Smooth muscle cell (in vitro differentiated cells): ENCODE results near the gene OPCML. TPM values are rescaled to one million over a fixed set of nuclear protein-coding genes. Genes with fewer than 3 reads are reported as not detected.

Experiments used
- DNase-seq: peaks from one replicate; lab custom pipeline; 2025; ENCODE audit not compliant: unreplicated experiment; lab: John Stamatoyannopoulos, UW
- H2AFZ ChIP-seq: fragments of 200-600 bp; sonication (generic); 2 replicates; pipeline ENCODE4 v1.6.0; 2016; ENCODE audit warnings: antibody characterized with exemption, low read depth, mild to moderate bottlenecking
- H3F3A ChIP-seq: fragments of 200-600 bp; sonication (generic); 2 replicates; pipeline ENCODE4 v1.6.0; 2017; ENCODE audit warnings: antibody characterized with exemption, low read depth
- H3K27ac ChIP-seq: fragments of 200-600 bp; sonication (generic); 2 replicates; pipeline ENCODE4 v1.5.1; 2016; ENCODE audit warnings: low read depth, mild to moderate bottlenecking
- H3K27me3 ChIP-seq: fragments of 200-600 bp; sonication (generic); 2 replicates; pipeline ENCODE4 v1.6.1; 2016; ENCODE audit warnings: low read depth, mild to moderate bottlenecking
- H3K36me3 ChIP-seq: fragments of 200-600 bp; sonication (generic); 2 replicates; pipeline ENCODE4 v1.5.1; 2016; ENCODE audit warnings: low read depth
- H3K4me1 ChIP-seq: fragments of 200-600 bp; sonication (generic); 2 replicates; pipeline ENCODE4 v1.5.1; 2016; ENCODE audit warnings: low read depth
- H3K4me2 ChIP-seq: fragments of 200-600 bp; sonication (generic); 2 replicates; pipeline ENCODE4 v1.6.0; 2016; ENCODE audit warnings: mild to moderate bottlenecking
- H3K4me3 ChIP-seq: fragments of 200-600 bp; sonication (generic); 2 replicates; pipeline ENCODE4 v1.5.1; 2016; ENCODE audit warnings: mild to moderate bottlenecking
- H3K79me2 ChIP-seq: fragments of 200-600 bp; sonication (generic); 2 replicates; pipeline ENCODE4 v1.6.0; 2016; ENCODE audit warnings: low read depth, mild to moderate bottlenecking
- H3K9ac ChIP-seq: fragments of 200-600 bp; sonication (generic); 2 replicates; pipeline ENCODE4 v1.6.0; 2016; ENCODE audit warnings: low read depth
- H3K9me3 ChIP-seq: fragments of 200-600 bp; sonication (generic); replicated peaks from 2 replicates; pipeline ENCODE4 v1.5.1; 2016; ENCODE audit warnings: low read depth
- H4K20me1 ChIP-seq: fragments of 200-600 bp; sonication (generic); 2 replicates; pipeline ENCODE4 v1.6.0; 2016; ENCODE audit warnings: low read depth
- CTCF ChIP-seq: fragments of 200-600 bp; sonication (generic); IDR thresholded peaks from 2 replicates; pipeline ENCODE4 v1.5.1; 2017; ENCODE audit warnings: borderline replicate concordance, mild to moderate bottlenecking, antibody characterized with exemption; ENCODE audit not compliant: insufficient read depth, poor library complexity, severe bottlenecking
- WGBS: methylation state at CpG from one replicate; pipeline ENCODE4 v1.1.7; 2016; ENCODE audit warnings: low lambda C conversion rate; 5-methylcytosine and 5-hydroxymethylcytosine counted together
- polyA plus RNA-seq: library from polyadenylated mRNA; unstranded; fragments of >200 nt; fragmentation: Nextera tagmentation; extraction: Ambion mirVana; gene quantifications from 2 replicates; pipeline ENCODE4 v1.2.1, GENCODE V29; 2016
- total RNA-seq: library from RNA; depleted of rRNA; stranded (reverse); fragments of >200 nt; gene quantifications from 2 replicates; pipeline ENCODE4 v1.2.3, GENCODE V29; 2014

Gene OPCML
- total and polyA plus RNA-seq, 2 experiments from 2014 or later, result 0.42 to 0.58 TPM

GRCh38 chr11:133004369-133004768 lies 527.9 kb downstream of the OPCML start:
- Histone ChIP-seq H2AFZ (no peak overlapping the region), H3K27me3 (peaks cover 19% of the 10 kb centered on the region), H3K79me2 (no peaks in the 10 kb centered on the region), H3K4me3 (no peak overlapping the region), H3F3A (no peaks in the 10 kb centered on the region), H3K9me3 (no peaks in the 10 kb centered on the region), H4K20me1 (no peaks in the 10 kb centered on the region), H3K4me2 (no peak overlapping the region), H3K9ac (no peak overlapping the region), H3K27ac (no peak overlapping the region), H3K4me1 (no peaks in the 10 kb centered on the region), H3K36me3 (no peaks in the 10 kb centered on the region)
- TF ChIP-seq CTCF, result no peak
- WGBS, result 80% methylated on average over 13 of the region's 13 CpGs
- DNase-seq, result no peak

GRCh38 chr11:132999516-132999915 lies 532.8 kb downstream of the OPCML start:
- DNase-seq, result no peak
- Histone ChIP-seq H2AFZ (no peak overlapping the region), H3K4me1 (no peaks in the 10 kb centered on the region), H3K79me2 (no peaks in the 10 kb centered on the region), H3F3A (no peaks in the 10 kb centered on the region), H4K20me1 (no peaks in the 10 kb centered on the region), H3K36me3 (no peaks in the 10 kb centered on the region), H3K4me2 (no peak overlapping the region), H3K27ac (no peak overlapping the region), H3K9ac (no peak overlapping the region), H3K27me3 (peaks cover 29% of the 10 kb centered on the region), H3K4me3 (no peak overlapping the region), H3K9me3 (no peaks in the 10 kb centered on the region)
- no peak for TF ChIP-seq CTCF
- WGBS, result 46% methylated on average over 12 of the region's 12 CpGs

GRCh38 chr11:132999031-132999430 lies 533.3 kb downstream of the OPCML start:
- no peaks in the 10 kb centered on the region for H3K9me3 ChIP-seq
- no peak overlapping the region for H3K27ac ChIP-seq
- no peaks in the 10 kb centered on the region for H3K79me2 ChIP-seq
- H3F3A ChIP-seq, result no peaks in the 10 kb centered on the region
- H3K36me3 ChIP-seq, result no peaks in the 10 kb centered on the region
- no peaks in the 10 kb centered on the region for H4K20me1 ChIP-seq
- no peak overlapping the region for H3K4me3 ChIP-seq
- peaks cover 34% of the 10 kb centered on the region for H3K27me3 ChIP-seq
- no peak overlapping the region for H3K9ac ChIP-seq
- no peaks in the 10 kb centered on the region for H3K4me1 ChIP-seq
- TF ChIP-seq CTCF, result no peak
- H2AFZ ChIP-seq, result no peak overlapping the region
- H3K4me2 ChIP-seq, result no peak overlapping the region
- 55% methylated on average over 5 of the region's 5 CpGs for WGBS
- no peak for DNase-seq

GRCh38 chr11:132997396-132997795 lies 534.9 kb downstream of the OPCML start:
- Histone ChIP-seq H3K79me2 (no peaks in the 10 kb centered on the region), H2AFZ (no peak overlapping the region), H3K27ac (no peak overlapping the region), H3K4me3 (no peak overlapping the region), H3K27me3 (peaks cover 51% of the 10 kb centered on the region), H4K20me1 (no peaks in the 10 kb centered on the region), H3K9me3 (no peaks in the 10 kb centered on the region), H3K4me1 (peaks cover 7% of the 10 kb centered on the region), H3K4me2 (no peak overlapping the region), H3K9ac (no peak overlapping the region), H3K36me3 (no peaks in the 10 kb centered on the region), H3F3A (no peaks in the 10 kb centered on the region)
- DNase-seq, result no peak
- 89% methylated on average over 5 of the region's 5 CpGs for WGBS
- no peak for TF ChIP-seq CTCF
